Renal pelvis (tissue), 4 donors: ENCODE data around the gene STXBP3. TPM values are rescaled to one million over a fixed set of nuclear protein-coding genes. Genes with fewer than 3 reads are reported as not detected.

Experiments
- DNase-seq: peaks from one replicate; pipeline ENCODE4 v3.0.0-alpha.2; 2013
- polyA plus RNA-seq, 3 donors: library from polyadenylated mRNA; unstranded; fragments of 120-200 nt; gene quantifications; one replicate each; pipeline ENCODE4 v1.2.1, GENCODE V29; 2013; ENCODE audit not compliant: insufficient read length in 3 of 3

Gene STXBP3
- polyA plus RNA-seq, 3 donors: 53.6 to 70.9 (median 69.5) TPM

- no peak for DNase-seq
These were observed 38.8 kb downstream of the STXBP3 start for GRCh38 chr1:108785264-108785663.

GRCh38 chr1:108785880-108786279 lies 39.4 kb downstream of the STXBP3 start:
- DNase-seq: no peak

- no peak for DNase-seq
These were observed 45.3 kb downstream of the STXBP3 start for GRCh38 chr1:108791790-108792189.

- DNase-seq: no peak
These were observed 45.9 kb downstream of the STXBP3 start for GRCh38 chr1:108792420-108792819.

GRCh38 chr1:108799001-108799400 lies 52.5 kb downstream of the STXBP3 start:
- DNase-seq: no peak

- no peak for DNase-seq
These were observed 54.6 kb downstream of the STXBP3 start for GRCh38 chr1:108801101-108801500.

- DNase-seq: no peak
These were observed 57.1 kb downstream of the STXBP3 start for GRCh38 chr1:108803548-108803947.

GRCh38 chr1:108808438-108808837 lies 62.0 kb downstream of the STXBP3 start:
- no peak for DNase-seq

- no peak for DNase-seq
These were observed 65.1 kb downstream of the STXBP3 start for GRCh38 chr1:108811611-108812010.

GRCh38 chr1:108813326-108813725 lies 66.9 kb downstream of the STXBP3 start:
- no peak for DNase-seq

GRCh38 chr1:108814343-108815125 lies 68.1 kb downstream of the STXBP3 start:
- DNase-seq: peak; percentile 11

GRCh38 chr1:108815566-108815965 lies 69.1 kb downstream of the STXBP3 start:
- no peak for DNase-seq

- peak; percentile 82 for DNase-seq
These were observed 69.8 kb downstream of the STXBP3 start for GRCh38 chr1:108816049-108816893.

GRCh38 chr1:108817016-108817415 lies 70.5 kb downstream of the STXBP3 start:
- no peak for DNase-seq

- DNase-seq: no peak
These were observed 71.3 kb downstream of the STXBP3 start for GRCh38 chr1:108817811-108818210.

- no peak for DNase-seq
These were observed 73.4 kb downstream of the STXBP3 start for GRCh38 chr1:108819878-108820277.

- DNase-seq: no peak
These were observed 77.2 kb downstream of the STXBP3 start for GRCh38 chr1:108823632-108824031.

- no peak for DNase-seq
These were observed 77.6 kb downstream of the STXBP3 start for GRCh38 chr1:108824051-108824450.

GRCh38 chr1:108826081-108826635 lies 79.7 kb downstream of the STXBP3 start:
- no peak for DNase-seq

GRCh38 chr1:108828074-108828961 lies 81.8 kb downstream of the STXBP3 start:
- peak; percentile 78 for DNase-seq

GRCh38 chr1:108829498-108829916 lies 83.0 kb downstream of the STXBP3 start:
- no peak for DNase-seq
